Left colon (tissue), 2 donors: ENCODE results near the gene PTTG1IP. TPM values are rescaled to one million over a fixed set of nuclear protein-coding genes. Genes with fewer than 3 reads are reported as not detected.
"Not testable (repeated sequence)": the region's sequence is repeated elsewhere in the genome, so short reads cannot be mapped to it uniquely, and the experiment has no call there.

ENCODE experiments used
- ATAC-seq: fragments of 200-7000 bp; cut with Tn5 transposase; one replicate; pipeline ENCODE4 v1.9.1; 2020; ENCODE audit warnings: mild to moderate bottlenecking, moderate library complexity
- DNase-seq, 2 donors: peaks; one replicate each; pipeline ENCODE4 v3.0.0-alpha.2; 2020
- intact Hi-C, 2 donors: fragments of 100-400 bp; cut with DNase I in 1 of 2; cut with micrococcal nuclease in 1 of 2; formaldehyde crosslinking; loops; one replicate each; pipeline versions ENCODE4 v1.11.2 to v1.14.0; 2022; cut with DNase I, micrococcal nuclease
- long read RNA-seq: library from polyadenylated mRNA; unstranded; transcript quantifications from one replicate; pipeline ENCODE4 v2.0.0, GENCODE V29; 2021
- total RNA-seq, 2 donors: library from RNA; stranded (reverse); fragmentation: NEBNext Ultra II Directional; extraction: Animal tissue kit (Norgen Biotek cat#: 25700); gene quantifications; one replicate each; pipeline ENCODE4 v1.2.1, GENCODE V29; 2021
- donor health status: DM: no; HTN: no; CAD: no.
- donor health status: DM: yes; HTN: yes; CAD: no.

Gene PTTG1IP, protein sequence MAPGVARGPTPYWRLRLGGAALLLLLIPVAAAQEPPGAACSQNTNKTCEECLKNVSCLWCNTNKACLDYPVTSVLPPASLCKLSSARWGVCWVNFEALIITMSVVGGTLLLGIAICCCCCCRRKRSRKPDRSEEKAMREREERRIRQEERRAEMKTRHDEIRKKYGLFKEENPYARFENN
- 100 to 1,000 TPM; 206 to 380 TPM for total RNA-seq
- long read RNA-seq, transcript PTTG1IP-201 (6 exons, 2,760 nt): major isoform, 459 of 659 reads
- long read RNA-seq, partial matches to known transcripts: 120 of 659 reads
- long read RNA-seq, other reads (novel, unspliced or antisense): 79 of 659 reads

DNA sequence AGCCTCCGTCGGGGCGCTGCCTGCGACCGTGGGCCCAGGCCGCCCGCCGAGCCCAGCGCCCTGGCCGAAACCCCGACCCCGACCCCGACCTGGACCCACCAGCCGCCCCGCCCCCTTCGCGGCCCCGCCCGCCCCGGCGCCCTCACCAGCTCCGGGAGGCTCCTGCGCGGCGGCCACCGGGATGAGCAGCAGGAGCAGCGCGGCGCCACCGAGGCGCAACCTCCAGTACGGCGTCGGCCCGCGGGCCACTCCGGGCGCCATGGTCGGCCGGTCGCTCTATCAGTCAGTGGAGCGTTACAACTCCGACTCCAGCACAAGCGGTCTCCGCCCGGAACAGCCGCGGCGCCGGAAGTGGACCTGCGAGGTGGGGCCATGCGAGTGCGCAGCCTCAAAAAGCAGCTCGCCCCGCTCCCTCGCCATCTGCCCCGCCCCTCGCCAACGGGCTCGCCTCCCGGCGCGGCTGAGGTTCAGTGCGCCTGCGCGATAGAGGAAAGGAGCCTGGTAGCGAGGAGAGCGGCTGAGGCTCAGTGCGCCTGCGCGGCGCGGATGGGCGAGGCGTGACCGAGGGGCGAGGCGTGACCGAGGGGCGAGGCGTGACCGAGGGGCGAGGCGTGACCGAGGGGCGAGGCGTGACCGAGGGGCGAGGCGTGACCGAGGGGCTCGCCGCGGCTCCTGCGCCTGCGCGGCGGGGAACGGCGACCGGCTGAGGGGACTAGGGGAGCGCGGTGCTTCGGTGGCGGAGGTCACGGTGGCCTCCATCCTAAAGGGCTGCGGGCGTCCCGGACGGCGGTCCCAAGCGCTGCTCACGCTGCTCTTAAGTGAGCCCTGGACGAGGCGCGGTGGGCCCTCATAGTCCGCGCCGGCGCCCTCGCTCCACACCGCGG is at the start of gene PTTG1IP:
Gene PTTG1IP, minus strand, starts transcription at position 335 of the 884 bp plus-strand sequence. Its CDS starts 74 bp downstream, at position 261.
- DNase-seq (peak; percentile 98 to 100), ATAC-seq (peak; percentile 74)
- intact Hi-C loops: no loop called here

DNA sequence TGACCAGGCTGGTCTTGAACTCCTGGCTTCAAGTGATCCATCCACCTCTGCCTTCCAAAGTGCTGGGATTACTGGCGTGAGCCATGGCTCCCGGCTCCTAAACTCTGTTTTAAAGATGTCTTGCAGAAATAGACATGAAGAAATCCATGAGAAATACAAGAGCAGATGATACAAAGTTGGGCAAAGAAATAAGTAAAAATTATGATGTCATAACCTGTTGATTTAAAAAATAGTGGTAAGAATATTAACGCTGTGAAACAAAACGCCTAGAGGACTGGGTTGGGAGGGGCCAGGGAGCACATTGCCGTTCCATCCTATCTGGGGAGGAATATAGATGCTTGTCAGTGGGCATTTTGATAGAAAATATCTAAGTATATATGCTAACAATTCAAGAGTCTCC is 48.4 kb upstream of the PTTG1IP start:
- no peak for ATAC-seq
- no peak for DNase-seq
- intact Hi-C loops: no loop called here

DNA sequence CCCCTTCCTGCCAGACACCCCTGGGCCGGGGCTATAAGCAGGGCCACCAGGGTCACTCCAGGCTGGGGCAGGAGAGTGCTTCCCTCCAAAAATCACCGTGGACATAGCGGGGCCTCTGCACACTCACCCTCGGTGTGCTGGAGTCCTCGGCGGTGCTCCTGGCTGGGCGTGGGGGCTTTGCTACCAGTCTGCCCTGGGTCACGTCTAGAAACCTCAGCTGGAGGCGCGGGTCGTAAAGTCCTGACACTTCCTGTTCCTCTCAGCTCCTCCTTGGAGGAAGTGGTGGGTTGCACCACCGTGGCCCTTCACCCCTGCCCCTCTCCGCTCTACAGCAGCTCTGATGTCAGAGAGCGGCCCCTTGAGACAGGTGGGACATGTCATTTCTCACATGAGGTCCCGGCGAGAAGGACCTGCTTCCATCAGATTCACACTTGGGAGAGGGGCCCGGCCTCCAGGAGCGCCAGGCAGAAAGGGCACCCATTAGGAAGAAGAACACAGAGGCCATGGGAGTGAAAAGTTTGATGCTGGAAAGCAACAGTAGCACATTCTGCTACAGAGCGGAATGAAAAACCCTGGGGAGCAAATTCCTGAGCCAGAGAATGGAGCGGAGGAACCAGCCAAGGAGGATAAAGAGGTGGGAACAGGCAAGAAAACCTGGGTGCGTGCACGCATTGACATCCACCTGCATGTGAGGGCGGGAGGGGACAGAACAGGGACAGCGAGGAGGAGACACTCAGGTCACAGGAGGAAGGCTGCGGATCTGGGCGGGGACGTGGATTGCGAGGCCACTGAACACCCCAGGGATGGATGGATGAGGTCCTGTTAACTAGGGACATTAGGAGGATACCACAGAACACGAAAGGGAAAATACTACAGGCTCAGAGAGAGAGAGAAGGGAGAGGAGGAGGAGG is 47.5 kb upstream of the PTTG1IP start, which contains the start of gene ITGB2:
Gene ITGB2, minus strand, starts transcription at position 206 of the 911 bp plus-strand sequence. CDS start 10,117 bp downstream, outside the sequence.
- ATAC-seq (peak; percentile 34), DNase-seq (peak in 1 of 2 donors; percentile 56)
- intact Hi-C loops: no loop called here

DNA sequence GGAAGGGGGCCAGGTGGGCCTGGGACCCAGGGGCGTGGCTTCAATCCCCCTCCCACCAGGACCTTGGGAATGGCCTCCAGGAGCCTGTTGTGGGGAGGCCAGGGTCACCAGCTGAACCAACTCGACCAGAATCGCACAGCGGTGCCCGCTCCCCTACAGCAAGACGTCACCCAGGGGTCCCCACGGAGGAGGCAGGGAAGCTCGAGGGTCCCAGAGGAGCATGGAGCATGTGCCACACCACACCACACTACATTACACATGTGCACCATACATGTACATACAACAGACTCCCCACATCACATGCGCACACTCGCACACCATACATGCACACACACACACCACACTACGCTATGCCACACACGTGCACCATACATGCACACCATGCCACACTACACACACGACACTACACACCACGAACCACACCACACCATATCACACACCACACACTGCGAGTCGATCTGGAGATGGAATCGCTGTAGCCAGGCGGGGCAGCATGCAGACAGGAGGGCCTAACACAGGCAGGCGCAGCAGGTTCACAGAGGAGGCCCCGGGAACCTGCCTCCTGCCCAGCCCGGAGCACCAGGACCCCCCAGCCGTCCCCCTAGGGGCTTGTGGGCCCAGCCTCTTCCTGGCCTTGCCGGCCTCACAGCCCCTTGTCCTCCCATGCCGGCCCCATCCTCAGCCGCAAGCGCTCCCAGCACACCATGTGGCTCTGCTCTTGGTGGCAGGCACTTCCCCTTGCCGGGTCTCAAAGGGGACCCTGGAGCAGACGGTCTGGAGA is 46.6 kb upstream of the PTTG1IP start:
- intact Hi-C loops: no loop called here
- DNase-seq (no peak), ATAC-seq (no peak)

DNA sequence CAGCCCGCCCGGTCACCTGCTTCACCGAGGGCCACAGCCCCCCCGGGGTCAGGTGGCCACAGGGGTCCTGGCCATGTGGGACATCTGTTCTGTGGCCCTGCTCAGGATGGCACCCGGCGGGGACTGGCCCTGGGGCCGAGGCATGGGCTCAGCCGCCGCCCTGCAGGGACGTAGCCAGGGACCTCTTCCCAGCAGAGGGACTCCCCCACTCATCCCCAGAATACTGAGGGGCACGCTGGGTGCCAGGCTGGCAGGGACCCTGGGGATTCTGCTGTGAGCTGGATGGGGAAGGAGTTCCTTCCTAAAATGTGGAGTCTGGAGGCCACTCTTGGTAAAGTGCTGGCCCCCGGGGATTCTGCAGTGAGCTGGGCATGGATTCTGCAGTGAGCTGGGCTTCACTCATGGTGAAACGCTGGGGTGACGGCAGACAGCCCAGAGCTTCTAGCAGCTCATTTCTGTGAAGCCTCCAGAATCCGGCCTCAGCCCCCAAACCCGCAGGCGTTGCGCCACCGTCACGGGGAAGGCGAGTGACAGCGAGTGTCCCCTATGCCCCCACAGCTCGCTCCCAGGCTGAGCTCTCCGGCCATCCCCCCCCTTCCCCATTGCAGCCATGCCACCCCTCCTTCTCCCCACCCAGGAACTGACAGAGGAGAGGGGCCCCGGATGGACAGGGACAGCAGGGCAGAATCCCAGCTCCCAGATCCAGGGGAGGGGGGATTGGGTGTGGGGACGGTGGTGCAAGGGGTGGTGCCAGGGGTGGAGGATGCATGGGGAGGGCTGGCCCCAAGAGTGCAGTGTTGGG is 45.8 kb upstream of the PTTG1IP start:
- intact Hi-C loops: no loop called here
- ATAC-seq: no peak
- DNase-seq: no peak

DNA sequence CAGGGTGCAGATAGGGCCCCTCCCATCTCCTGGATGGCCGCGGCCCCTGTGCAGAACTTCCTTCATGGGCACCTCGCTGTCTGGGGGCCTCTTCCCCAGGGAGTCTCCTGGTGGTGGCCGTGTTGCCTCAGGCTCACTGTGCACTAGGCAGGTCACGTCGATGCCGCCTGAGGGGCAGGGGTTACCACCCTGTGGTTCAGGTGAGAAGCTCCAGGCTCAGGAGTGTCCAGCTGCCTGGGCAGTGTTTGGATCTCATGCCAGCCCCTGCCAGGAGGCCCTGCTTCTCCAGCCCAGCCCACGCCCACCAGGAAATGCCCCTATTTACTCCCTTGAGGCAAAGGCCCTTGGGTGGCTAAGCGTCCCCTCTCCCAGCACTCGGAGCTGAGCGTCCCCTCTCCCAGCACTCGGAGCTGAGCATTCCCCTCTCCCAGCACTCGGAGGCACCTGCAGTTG is 45.1 kb upstream of the PTTG1IP start:
- ATAC-seq (no peak), DNase-seq (no peak)
- intact Hi-C loops: no loop called here

DNA sequence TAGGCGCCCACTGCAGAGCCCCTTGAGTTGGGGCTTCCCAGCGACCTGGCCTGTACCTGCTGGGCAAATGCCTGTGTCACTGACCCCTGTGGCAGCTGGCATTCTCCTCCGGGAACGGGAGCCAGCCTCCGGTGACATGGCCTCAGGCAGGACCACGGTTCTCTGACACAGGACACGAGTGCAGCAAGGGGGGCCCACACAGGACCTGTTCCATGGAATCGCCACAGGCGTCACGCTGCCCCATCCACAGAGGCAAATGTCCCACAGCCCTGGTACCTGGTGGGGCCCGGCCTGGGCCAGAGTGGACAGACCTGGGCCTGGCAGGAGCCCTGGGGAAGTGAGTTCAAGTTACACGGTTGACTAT is 44.6 kb upstream of the PTTG1IP start:
- ATAC-seq (no peak), DNase-seq (no peak)
- intact Hi-C loops: no loop called here

DNA sequence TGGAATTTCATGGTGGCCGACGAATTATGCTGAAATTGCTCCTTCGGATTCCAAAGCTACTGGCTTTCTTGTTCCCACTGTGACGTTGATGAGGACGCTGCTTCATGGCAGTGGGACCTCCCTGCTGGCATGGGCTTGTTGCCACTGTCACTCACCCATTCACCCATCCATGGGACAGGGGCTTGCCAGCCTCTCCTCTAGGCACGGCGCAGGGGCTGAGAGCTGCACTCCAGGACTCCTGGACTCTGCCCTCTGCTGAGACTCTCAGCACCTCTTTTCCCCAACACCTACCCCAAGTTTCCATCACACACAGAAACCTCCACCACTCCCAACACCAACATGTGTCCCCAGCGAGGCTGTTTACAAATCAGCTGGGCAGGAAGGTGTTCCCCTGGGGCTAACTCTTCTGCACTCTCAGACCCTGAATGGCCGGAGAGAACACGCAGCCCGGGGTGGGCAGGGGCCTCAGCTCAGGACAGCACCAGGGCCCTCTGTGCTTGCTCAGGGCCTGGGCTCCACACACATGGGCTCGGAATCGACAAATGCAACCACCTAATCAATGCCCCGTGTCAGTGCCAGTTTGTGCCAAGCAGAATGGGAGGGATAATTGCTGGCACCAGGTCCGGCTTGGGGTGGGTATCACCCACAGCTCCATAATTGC is 44.1 kb upstream of the PTTG1IP start:
- intact Hi-C loops: no loop called here
- ATAC-seq (no peak), DNase-seq (no peak)

DNA sequence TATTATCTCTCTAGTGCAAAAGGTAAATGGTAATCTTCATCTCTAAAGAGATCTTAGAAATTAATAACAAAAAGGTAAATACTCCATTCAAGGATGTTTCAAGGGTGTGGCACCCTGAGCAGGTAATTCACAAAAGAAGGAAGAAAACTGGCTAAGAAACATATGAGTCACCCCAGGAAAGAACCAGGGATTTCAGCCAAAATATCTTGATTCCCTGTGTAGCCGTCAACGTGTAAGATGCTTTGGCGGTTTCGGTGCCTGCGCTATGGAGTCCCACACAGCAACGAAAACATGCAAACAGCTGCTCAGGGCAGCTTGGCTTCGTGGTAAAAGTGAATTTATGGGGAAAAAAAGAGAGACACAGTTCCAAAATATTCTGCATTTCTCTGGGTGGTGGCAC is 43.5 kb upstream of the PTTG1IP start:
- DNase-seq (no peak), ATAC-seq (peak; percentile 37)
- intact Hi-C loops: no loop called here

DNA sequence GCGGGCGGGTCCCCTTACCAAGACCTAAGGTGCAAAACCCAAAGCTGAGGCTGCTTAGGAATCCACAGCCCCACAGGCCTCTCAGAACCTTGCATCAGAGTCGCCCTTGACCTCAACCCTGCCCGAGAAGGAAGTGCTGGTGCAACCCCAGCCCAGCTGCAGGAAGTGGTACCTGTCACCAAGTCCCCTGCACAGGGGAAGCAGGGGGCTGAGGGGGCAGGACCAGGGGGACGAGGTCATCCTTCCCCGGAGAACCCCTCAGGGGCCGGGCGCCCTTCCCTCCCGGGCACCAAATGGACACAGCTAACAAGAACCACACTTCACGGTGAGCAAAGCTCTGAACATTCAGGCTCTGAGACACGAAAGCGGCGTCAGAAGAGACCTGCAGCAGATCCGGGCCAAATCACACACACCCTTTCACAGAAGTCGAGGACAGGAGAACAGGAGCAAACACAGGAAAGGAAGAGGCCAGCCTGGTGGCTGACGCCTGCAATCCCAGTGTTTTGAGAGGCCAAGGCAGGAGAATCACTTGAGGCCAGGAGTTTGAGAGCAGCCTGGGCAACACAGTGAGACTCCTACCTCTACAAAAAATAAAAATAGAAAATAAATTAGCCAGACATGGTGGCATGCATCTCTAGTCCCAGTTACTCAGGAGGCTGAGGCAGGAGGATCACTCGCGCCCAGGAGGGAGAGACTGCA is 40.8 kb upstream of the PTTG1IP start:
- ATAC-seq (no peak), DNase-seq (no peak)
- intact Hi-C loops: no loop called here

DNA sequence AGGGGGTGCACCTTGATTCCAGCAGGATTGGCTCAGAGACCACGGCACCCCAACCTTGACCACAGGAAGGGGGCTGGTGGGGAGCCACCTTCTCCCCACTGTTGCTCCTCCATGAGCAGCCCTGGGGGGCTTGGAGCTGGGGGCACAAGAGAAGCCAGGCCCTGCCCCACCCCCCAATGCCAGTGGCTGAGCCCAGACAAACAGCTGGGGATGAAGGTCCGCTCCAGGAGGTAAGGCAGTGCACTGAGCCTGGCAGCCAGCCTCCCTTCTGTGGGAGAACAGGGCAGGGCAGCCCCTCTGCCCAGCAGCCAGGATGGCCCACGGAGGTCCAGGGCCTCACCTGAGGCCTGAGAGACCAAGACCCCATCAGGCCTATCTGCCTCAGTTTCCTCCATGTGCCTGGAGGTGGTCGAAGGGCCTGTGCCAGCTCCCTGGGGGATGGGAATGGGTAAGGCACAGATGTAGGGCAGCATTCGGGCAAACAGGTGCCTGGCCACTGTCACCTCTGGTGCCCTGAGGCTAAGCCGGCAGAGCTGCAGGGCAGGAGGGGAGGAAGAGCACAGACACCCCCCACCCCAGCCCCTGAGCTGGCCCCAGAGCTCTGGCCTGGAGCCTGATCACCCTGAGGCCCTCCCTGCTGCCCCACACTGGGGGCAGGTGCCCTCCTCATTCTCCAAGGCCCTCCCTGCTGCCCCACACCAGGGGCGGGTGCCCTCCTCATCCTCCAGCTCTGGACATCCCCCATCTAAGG is 40.1 kb upstream of the PTTG1IP start:
- DNase-seq: no peak
- intact Hi-C loops: no loop called here
- ATAC-seq: no peak

DNA sequence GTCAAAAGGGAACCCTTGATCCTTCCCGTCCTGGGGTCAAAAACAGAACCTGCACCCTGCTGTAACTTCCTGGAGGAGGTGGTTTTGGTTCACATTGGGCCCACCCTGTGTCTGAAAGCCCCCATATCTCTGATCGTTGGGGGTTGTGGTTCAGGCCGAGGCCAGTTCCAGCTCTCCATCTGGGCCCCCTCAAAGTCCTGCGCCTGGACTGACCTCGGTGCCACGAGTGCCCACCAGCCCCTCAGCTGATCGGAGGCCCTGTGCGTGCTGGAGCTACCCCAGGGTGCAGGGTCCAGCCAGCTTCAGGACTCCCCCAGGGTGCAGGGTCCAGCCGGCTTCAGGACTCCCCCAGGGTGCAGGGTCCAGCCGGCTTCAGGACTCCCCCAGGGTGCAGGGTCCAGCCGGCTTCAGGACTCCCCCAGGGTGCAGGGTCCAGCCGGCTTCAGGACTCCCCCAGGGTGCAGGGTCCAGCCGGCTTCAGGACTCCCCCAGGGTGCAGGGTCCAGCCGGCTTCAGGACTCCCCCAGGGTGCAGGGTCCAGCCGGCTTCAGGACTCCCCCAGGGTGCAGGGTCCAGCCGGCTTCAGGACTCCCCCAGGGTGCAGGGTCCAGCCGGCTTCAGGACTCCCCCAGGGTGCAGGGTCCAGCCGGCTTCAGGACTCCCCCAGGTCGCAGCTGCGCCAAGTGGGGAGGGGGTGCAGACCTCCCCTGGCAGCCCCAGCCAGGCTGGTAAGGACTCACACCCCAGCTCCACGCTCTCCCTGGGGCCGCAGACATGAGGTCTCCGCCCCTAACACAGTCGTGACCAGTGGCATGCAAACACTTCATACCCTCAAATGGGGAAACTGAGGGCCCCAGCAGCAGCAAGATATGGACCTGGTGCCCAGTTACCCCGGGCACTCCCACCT is 39.3 kb upstream of the PTTG1IP start:
- DNase-seq, ATAC-seq, intact Hi-C loops: not testable (repeated sequence)

DNA sequence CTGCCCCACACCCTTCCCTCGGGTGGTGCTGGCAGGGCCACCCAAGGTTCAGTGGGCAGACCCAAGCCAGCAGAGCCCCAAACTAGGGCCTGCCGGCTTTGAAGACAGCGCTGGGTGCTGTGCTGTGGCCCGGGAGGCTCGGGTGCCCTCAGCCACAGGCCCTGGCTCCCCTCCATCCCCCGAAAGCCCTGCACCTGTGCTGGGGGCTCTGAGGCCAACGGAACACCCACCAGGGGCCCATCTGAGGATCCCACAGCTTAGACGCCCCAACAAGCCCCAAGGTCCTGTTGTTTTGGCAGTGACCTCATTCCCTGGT is 38.6 kb upstream of the PTTG1IP start:
- intact Hi-C loops: no loop called here
- no peak for DNase-seq
- no peak for ATAC-seq

DNA sequence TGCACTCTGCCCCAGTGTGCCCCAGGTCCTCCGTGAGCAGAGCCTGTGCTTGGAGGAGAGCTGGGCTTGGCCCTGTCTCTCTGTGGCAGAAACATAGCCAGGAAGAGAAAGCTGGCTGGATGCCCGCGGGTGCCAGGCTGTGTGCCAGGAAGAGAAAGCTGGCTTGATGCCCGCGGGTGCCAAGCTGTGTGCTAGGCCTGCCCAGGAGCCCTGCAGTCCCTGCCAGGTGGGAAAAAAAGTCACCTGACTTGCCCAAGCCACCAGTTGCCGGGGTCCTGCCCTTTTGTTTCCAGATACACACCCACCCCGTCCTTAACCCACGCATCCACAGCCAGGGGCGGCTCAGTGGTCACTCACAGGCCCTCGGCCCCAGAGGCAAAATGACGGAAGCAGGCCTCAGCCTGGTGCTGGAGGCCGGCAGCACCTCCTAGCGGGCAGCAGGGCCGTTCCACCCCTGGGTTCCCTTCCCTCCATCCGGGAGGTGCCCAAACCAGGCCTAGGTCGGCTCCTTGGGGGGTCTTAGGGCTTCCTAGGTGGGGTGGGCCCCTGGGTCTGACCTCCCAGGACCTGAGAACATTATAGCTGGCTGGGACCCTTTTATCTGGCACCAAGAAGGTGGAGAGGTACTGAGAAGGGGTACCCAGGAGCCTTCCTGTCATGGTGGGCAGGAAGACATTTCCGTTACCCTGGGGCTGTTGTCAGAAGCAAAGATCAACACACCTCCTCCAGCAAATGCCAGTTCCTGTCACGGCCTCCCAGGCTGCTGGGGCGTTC is 38.1 kb upstream of the PTTG1IP start:
- intact Hi-C loops: no loop called here
- ATAC-seq (peak; percentile 84), DNase-seq (peak; percentile 80 to 91)
